Measurements from ENCODE around the gene CCL11. TPM values are rescaled to one million over a fixed set of nuclear protein-coding genes. Genes with fewer than 3 reads are reported as not detected.
A peak's percentile ranks its signal among the peaks of the same experiment; 100 is the strongest.

The CCL11 gene
- total RNA-seq, 1 donor from 2014 or later: not detected

DNA sequence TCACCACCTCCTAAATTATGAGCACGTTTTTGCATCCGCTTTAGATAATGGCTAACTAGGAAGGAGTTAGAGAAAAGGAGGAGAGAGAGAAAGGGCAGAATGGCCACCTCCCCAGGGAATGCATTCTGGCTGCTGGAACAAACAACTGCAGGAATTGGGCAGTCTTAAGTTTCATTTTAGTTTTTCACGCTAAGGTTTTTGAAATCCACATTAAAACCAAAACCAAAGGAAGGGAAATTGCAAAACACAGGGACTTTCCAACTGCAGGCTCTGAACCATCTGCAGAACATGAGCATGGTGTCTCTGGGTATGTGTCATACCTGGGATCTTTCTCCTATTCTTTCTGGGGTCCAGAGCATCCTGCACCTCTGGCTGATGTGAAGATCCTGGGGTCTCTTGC lies 21.6 kb downstream of the CCL11 start:
- peak; percentile 63 for DNase-seq

DNA sequence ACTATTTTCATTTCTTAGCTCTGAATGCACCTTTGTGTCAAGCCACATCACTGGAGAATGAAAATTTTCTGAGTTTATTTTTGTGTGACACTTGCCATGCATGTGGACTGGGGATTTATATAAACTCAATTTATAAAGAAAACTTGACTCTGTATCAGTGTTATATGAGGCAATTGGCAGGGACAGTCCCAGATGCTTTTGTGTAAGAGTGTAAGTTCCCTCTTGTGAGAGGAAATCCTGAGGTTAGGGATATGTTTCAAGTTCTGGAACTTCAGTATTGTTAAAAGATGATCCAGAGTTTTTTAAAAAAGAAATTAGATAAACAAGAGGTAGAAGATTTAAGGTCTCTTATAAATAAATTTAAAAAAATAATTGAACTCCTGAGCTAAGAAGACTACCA lies 22.8 kb downstream of the CCL11 start:
- no peak for DNase-seq

DNA sequence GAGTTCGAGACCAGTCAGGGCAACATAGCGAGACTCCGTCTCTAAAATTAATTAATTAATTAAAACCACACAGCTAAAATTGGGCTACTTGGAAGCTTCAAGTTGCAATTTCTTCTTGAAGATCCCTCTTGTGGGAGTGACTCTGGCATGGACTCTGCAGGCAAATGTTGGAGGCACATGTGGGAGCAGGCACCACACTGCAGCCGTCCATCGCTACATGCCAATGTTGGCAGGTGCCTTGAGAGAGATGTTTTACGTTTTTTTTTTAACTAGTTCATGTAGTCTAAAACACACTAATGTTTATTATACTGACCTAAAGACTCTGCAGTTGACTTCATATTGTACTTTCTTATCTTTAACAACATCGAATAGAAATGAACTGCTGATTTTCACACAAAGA lies 25.7 kb downstream of the CCL11 start:
- peak; percentile 22 for DNase-seq

DNA sequence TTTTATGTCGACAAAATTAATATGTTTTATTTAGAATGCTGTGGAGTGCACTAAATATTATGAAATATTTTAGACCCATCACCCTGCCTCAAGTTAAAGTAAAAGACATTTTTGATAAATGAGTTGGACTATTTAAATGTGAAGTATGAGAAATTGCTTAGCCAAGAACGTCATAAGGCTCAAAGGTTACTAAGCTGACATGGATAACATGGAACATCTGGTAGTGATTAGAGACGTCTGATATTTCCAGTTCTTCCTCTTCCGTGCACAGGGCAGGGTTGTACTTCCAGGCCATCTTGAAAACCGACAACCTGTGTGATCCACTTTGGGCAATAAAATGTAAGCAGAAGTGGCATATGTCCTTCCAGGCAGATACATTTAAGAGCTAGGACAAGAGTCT lies 26.5 kb downstream of the CCL11 start:
- DNase-seq: no peak

DNA sequence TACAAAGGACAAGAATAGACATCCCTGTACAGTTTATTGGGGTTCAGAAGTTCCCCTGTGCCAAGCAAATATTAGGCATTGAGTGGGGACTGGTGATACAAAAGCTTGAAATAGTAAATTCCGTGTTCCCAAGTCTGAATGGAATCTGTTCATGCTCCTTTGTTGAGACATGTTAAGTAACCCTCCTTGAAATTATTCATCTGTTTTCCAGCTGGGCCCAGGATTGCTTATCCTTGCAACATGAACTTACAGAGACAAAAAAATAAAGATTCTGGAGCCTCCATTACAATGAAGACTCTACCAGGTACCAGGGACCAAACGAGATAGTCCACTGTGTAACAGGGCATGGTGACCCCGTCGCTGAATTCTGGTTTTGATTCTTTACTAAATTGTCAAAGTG lies 27.6 kb downstream of the CCL11 start:
- DNase-seq: peak; percentile 35

DNA sequence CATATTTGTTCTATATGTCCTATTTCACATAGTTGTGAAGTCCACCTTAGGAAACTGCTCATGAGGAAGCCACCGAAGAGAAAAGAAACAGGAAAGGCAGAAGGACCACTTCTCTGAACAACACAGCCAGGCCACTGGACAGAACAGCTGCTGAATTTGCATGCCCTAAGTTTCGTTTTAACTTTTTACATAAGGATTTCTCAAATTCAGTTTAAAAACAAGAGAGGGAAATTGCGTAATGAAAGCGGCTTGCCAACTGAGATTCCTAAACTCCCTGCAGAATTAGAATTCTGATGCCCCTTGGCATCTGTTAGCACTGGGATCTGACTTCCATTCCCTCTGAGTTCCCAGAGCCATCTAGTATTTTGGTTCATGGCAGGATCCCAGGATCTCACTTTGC lies 28.7 kb downstream of the CCL11 start:
- peak; percentile 84 for DNase-seq

DNA sequence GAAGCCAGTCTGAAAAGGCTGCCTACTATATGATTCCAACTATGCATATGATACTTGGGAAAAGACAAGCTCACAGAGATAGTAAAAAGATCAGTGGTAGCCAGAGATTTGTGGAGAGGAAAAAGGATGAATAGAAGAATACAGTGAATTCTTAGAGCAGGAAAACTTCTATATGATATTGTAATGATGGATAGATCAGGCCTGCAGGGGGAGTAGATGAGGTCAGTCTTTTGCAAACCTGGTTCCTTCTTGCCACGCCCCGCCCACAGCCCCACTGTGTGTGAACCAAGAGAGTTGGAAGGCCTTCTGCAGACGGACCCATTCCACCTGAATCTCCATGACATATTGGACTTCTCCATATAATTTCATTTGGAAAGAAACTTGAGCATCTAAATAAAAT lies 32.9 kb downstream of the CCL11 start:
- DNase-seq: no peak

DNA sequence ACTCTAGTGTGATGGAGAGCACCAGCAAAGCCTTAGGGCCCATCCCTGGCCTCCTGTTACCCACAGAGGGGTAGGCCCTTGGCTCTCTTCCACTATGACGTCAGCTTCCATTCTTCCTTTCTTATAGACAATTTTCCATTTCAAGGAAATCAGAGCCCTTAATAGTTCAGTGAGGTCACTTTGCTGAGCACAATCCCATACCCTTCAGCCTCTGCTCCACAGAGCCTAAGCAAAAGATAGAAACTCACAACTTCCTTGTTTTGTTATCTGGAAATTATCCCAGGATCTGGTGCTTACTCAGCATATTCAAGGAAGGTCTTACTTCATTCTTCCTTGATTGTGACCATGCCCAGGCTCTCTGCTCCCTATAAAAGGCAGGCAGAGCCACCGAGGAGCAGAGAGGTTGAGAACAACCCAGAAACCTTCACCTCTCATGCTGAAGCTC lies 33.5 kb downstream of the CCL11 start, which contains the start of gene CCL8:
Gene CCL8, plus strand, starts transcription at position 397 of the 445 bp plus-strand sequence. CDS start 67 bp downstream, outside the sequence.
- DNase-seq: no peak

DNA sequence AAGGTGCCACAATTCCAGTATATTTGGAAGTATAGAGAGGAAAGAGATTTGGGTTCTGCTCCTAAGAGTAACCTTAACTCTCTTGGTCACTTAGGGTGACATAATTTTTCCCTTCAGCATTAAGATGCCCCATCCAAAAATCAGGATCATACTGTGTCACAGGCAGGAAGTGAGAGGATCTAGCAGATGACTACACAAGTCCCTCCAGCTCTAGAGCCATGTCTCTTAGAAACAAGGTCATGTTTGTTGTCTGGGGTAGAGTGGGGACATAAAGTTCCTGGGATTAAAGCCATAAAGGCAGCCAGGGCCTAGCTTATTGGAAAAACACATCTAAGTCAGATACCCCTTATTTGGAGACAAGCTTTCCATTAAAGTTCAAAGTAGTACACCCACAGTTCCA lies 36.4 kb downstream of the CCL11 start:
- DNase-seq: no peak

DNA sequence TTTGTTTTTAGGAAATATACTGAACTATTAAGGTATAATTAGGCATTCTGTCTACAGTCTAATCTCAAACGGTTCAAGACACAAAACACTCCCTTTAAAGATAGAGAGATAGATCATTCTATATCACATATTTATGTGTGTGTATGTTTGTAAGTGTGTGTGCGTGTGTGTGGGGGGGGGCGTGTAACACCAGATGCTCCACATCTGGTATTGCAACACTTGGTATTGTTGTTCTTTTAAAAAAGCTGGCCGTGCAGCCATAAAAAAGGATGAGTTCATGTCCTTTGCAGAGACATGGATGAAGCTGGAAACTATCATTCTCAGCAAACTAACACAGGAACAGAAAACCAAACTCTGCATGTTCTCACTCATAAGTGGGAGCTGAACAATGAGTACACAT lies 42.0 kb downstream of the CCL11 start:
- DNase-seq: peak; percentile 51

DNA sequence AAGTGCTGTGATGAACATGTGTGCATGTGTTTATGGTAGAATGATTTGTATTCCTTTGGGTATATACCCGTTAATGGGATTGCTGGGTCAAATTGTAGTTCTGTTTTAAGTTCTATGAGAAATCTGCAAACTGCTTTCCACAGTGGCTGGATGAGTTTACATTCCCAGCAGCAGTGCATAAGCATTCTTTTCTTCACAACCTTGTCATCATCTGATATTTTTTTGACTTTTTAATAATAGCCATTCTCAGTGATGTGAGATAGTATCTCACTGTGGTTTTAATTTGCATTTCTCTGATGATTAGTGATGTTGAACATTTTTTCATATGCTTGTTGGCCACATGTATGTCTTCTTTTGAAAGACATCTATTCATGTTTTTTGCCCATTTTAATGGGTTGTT lies 52.2 kb downstream of the CCL11 start:
- DNase-seq: no peak

Other genes starting within 250 kb of the CCL11 start
- gene CCL2, start 30.5 kb upstream of the CCL11 start, total RNA-seq: 11.3 TPM
- gene CCL7, start 15.5 kb upstream of the CCL11 start, total RNA-seq: not detected
- gene CCL8, start 33.7 kb downstream of the CCL11 start, total RNA-seq: 0.51 TPM
- not detected for gene CCL13, start 70.7 kb downstream of the CCL11 start, total RNA-seq
- not detected for gene CCL1, start 77.5 kb downstream of the CCL11 start, total RNA-seq